Neuron (in vitro differentiated cells): Measurements from ENCODE around the gene OSBPL1A.

Experiments
- H2AFZ ChIP-seq: one replicate; pipeline ENCODE4 v1.6.1; 2013; ENCODE audit warnings: low read depth, mild to moderate bottlenecking, inconsistent platforms, low read length, moderate library complexity
- H3K27me3 ChIP-seq: one replicate; pipeline ENCODE4 v1.6.1; 2013; ENCODE audit warnings: low read length; ENCODE audit not compliant: insufficient read depth
- H3K36me3 ChIP-seq: one replicate; pipeline ENCODE4 v1.6.1; 2013; ENCODE audit warnings: low read length; ENCODE audit not compliant: insufficient read depth
- H3K4me1 ChIP-seq: one replicate; pipeline ENCODE4 v1.6.1; 2013; ENCODE audit warnings: low read length; ENCODE audit not compliant: insufficient read depth
- H3K4me3 ChIP-seq: 2 replicates; pipeline ENCODE4 v1.5.1; 2013; ENCODE audit warnings: mild to moderate bottlenecking, low read length, moderate library complexity
- H3K9me3 ChIP-seq: one replicate; pipeline ENCODE4 v1.6.1; 2013; ENCODE audit warnings: low read length

The OSBPL1A gene

GRCh38 chr18:24189664-24190346, 207.8 kb downstream of the OSBPL1A start:
- no peak overlapping the region for H3K4me3 ChIP-seq
- no peaks in the 10 kb centered on the region for H3K27me3 ChIP-seq
- H2AFZ ChIP-seq = no peak overlapping the region
- H3K4me1 ChIP-seq = peaks cover 11% of the 10 kb centered on the region
- no peaks in the 10 kb centered on the region for H3K9me3 ChIP-seq
- H3K36me3 ChIP-seq = peaks cover 5% of the 10 kb centered on the region

- no peaks in the 10 kb centered on the region for H3K27me3 ChIP-seq
- H2AFZ ChIP-seq = no peak overlapping the region
- no peak overlapping the region for H3K4me3 ChIP-seq
- peaks cover 15% of the 10 kb centered on the region for H3K4me1 ChIP-seq
- no peaks in the 10 kb centered on the region for H3K9me3 ChIP-seq
- peaks cover 5% of the 10 kb centered on the region for H3K36me3 ChIP-seq
Measured at GRCh38 chr18:24189007-24189528, 208.6 kb downstream of the OSBPL1A start.

GRCh38 chr18:24188120-24188519, 209.5 kb downstream of the OSBPL1A start:
- Histone ChIP-seq H3K4me3 (no peak overlapping the region), H3K36me3 (peaks cover 5% of the 10 kb centered on the region), H3K9me3 (no peaks in the 10 kb centered on the region), H2AFZ (no peak overlapping the region), H3K27me3 (no peaks in the 10 kb centered on the region), H3K4me1 (peaks cover 15% of the 10 kb centered on the region)

- Histone ChIP-seq H2AFZ (no peak overlapping the region), H3K9me3 (no peaks in the 10 kb centered on the region), H3K36me3 (peaks cover 5% of the 10 kb centered on the region), H3K4me1 (peaks cover 15% of the 10 kb centered on the region), H3K4me3 (no peak overlapping the region), H3K27me3 (no peaks in the 10 kb centered on the region)
Measured at GRCh38 chr18:24187689-24188088, 209.9 kb downstream of the OSBPL1A start.

GRCh38 chr18:24187049-24187448, 210.6 kb downstream of the OSBPL1A start:
- Histone ChIP-seq H3K4me3 (no peak overlapping the region), H3K36me3 (peaks cover 2% of the 10 kb centered on the region), H3K27me3 (no peaks in the 10 kb centered on the region), H3K9me3 (no peaks in the 10 kb centered on the region), H3K4me1 (peaks cover 15% of the 10 kb centered on the region), H2AFZ (no peak overlapping the region)

- H3K36me3 ChIP-seq = peaks cover 7% of the 10 kb centered on the region
- H3K27me3 ChIP-seq = no peaks in the 10 kb centered on the region
- no peak overlapping the region for H2AFZ ChIP-seq
- no peak overlapping the region for H3K4me3 ChIP-seq
- no peaks in the 10 kb centered on the region for H3K9me3 ChIP-seq
- peaks cover 15% of the 10 kb centered on the region for H3K4me1 ChIP-seq
Measured at GRCh38 chr18:24185805-24186204, 211.8 kb downstream of the OSBPL1A start.

- no peaks in the 10 kb centered on the region for H3K27me3 ChIP-seq
- peaks cover 19% of the 10 kb centered on the region for H3K36me3 ChIP-seq
- no peak overlapping the region for H3K4me3 ChIP-seq
- peaks cover 7% of the 10 kb centered on the region for H3K4me1 ChIP-seq
- H2AFZ ChIP-seq = no peak overlapping the region
- H3K9me3 ChIP-seq = no peaks in the 10 kb centered on the region
Measured at GRCh38 chr18:24181806-24182205, 215.8 kb downstream of the OSBPL1A start.

GRCh38 chr18:24180048-24180447, 217.6 kb downstream of the OSBPL1A start:
- H3K4me1 ChIP-seq = peaks cover 6% of the 10 kb centered on the region
- no peaks in the 10 kb centered on the region for H3K9me3 ChIP-seq
- H3K36me3 ChIP-seq = peaks cover 24% of the 10 kb centered on the region
- H2AFZ ChIP-seq = no peak overlapping the region
- H3K4me3 ChIP-seq = no peak overlapping the region
- no peaks in the 10 kb centered on the region for H3K27me3 ChIP-seq

GRCh38 chr18:24177499-24178133, 220.0 kb downstream of the OSBPL1A start:
- no peaks in the 10 kb centered on the region for H3K27me3 ChIP-seq
- no peaks in the 10 kb centered on the region for H3K4me1 ChIP-seq
- H2AFZ ChIP-seq = no peak overlapping the region
- H3K9me3 ChIP-seq = no peaks in the 10 kb centered on the region
- H3K36me3 ChIP-seq = peaks cover 35% of the 10 kb centered on the region
- H3K4me3 ChIP-seq = no peak overlapping the region

- H2AFZ ChIP-seq = no peak overlapping the region
- H3K4me3 ChIP-seq = no peak overlapping the region
- peaks cover 35% of the 10 kb centered on the region for H3K36me3 ChIP-seq
- H3K27me3 ChIP-seq = no peaks in the 10 kb centered on the region
- no peaks in the 10 kb centered on the region for H3K4me1 ChIP-seq
- no peaks in the 10 kb centered on the region for H3K9me3 ChIP-seq
Measured at GRCh38 chr18:24176727-24177416, 220.8 kb downstream of the OSBPL1A start.

- H3K4me1 ChIP-seq = no peaks in the 10 kb centered on the region
- H2AFZ ChIP-seq = no peak overlapping the region
- no peaks in the 10 kb centered on the region for H3K9me3 ChIP-seq
- peaks cover 41% of the 10 kb centered on the region for H3K36me3 ChIP-seq
- no peaks in the 10 kb centered on the region for H3K27me3 ChIP-seq
- no peak overlapping the region for H3K4me3 ChIP-seq
Measured at GRCh38 chr18:24173997-24174396, 223.6 kb downstream of the OSBPL1A start.

GRCh38 chr18:24170360-24170759, 227.3 kb downstream of the OSBPL1A start:
- Histone ChIP-seq H3K4me1 (no peaks in the 10 kb centered on the region), H3K4me3 (no peak overlapping the region), H3K27me3 (no peaks in the 10 kb centered on the region), H3K36me3 (peaks cover 63% of the 10 kb centered on the region), H3K9me3 (no peaks in the 10 kb centered on the region), H2AFZ (no peak overlapping the region)

- Histone ChIP-seq H3K4me3 (no peak overlapping the region), H3K9me3 (no peaks in the 10 kb centered on the region), H2AFZ (no peak overlapping the region), H3K36me3 (peaks cover 62% of the 10 kb centered on the region), H3K27me3 (no peaks in the 10 kb centered on the region), H3K4me1 (no peaks in the 10 kb centered on the region)
Measured at GRCh38 chr18:24168496-24168895, 229.1 kb downstream of the OSBPL1A start.
